ENCODE results near the gene CPED1.
"Not testable (repeated sequence)": the region's sequence is repeated elsewhere in the genome, so short reads cannot be mapped to it uniquely, and the experiment has no call there.

The CPED1 gene

DNA sequence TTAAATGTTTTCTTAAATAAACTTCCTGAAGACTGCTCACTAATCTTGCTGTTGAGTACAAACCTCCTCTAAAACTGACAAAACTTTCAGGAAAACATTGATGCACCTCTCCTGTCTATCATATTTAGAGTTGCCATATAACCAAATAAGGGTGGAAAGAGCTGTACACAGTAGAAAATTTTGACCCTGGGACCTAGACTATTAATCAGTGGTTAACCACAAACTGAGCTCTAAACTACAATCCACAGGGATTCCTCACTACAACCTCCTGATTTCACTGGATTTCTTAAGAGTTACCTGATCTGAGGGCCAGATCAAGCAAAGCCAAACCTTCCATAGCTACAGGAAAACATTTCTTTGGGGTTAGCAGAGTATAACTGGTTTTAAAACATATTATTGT lies 300.4 kb downstream of the CPED1 start:
- Histone ChIP-seq H3K27me3 (replicated peaks) (no peaks in the 10 kb centered on the region), H3K4me3 (ENCODE audit: low read depth, low read length) (no peak overlapping the region), H3K36me3 (replicated peaks) (no peaks in the 10 kb centered on the region), H3K27ac (peak overlapping the region; percentile 12)
- peak; percentile 61 for DNase-seq
- TF ChIP-seq, protein P1, sequence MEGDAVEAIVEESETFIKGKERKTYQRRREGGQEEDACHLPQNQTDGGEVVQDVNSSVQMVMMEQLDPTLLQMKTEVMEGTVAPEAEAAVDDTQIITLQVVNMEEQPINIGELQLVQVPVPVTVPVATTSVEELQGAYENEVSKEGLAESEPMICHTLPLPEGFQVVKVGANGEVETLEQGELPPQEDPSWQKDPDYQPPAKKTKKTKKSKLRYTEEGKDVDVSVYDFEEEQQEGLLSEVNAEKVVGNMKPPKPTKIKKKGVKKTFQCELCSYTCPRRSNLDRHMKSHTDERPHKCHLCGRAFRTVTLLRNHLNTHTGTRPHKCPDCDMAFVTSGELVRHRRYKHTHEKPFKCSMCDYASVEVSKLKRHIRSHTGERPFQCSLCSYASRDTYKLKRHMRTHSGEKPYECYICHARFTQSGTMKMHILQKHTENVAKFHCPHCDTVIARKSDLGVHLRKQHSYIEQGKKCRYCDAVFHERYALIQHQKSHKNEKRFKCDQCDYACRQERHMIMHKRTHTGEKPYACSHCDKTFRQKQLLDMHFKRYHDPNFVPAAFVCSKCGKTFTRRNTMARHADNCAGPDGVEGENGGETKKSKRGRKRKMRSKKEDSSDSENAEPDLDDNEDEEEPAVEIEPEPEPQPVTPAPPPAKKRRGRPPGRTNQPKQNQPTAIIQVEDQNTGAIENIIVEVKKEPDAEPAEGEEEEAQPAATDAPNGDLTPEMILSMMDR (IDR thresholded peaks at IDR 0.05; ENCODE audit: low read depth, low read length, missing control alignments), result no peak
- in situ Hi-C loops (cut with HindIII; ENCODE audit: low pct_ligation_motif_present, low sequenced_read_pairs), result no loop called here

DNA sequence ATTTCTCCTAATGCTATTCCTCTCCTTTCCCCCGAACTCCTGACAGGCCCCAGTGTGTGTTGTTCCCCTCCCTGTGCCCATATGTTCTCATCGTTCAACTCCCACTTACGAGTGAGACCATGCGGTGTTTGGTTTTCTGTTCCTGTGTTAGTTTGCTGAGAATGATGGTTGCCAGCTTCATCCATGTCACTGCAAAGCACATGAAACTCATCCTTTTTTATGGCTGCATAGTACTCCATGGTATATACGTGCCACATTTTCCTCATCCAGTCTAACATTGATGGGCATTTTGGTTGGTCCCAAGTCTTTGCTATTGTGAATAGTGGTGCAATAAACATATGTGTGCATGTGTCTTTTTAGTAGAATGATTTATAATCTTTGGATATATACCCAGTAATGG lies 301.4 kb downstream of the CPED1 start:
- H3K27me3 ChIP-seq (replicated peaks); in situ Hi-C loops (cut with HindIII; ENCODE audit: low pct_ligation_motif_present, low sequenced_read_pairs); H3K27ac ChIP-seq; H3K4me3 ChIP-seq (ENCODE audit: low read depth, low read length); H3K36me3 ChIP-seq (replicated peaks); DNase-seq: not testable (repeated sequence)

DNA sequence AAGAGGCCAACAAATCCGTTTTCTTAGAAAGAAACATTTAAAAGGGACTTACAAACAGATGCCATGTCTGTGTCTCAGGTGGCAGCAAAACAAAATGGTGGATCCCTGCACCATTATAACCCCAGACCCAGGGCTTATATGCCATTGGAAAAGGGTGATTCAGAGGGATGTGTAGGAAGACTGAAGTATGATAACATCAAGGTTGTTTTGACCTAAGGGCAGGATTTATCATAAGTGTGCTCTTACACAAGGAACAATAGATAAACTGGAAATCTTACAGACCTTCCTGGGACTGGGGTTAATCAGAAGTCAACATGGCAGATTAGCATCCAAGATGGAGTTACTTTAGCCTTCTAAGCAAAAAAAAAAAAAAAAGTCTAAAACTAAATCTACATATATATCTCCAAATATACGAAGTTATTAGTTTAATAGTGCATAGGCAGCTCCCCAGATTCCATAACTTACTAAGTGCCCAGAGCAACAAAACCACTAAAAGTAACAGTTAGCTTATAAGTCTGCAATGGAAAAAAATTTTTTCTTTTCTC lies 306.0 kb downstream of the CPED1 start:
- no peak for DNase-seq
- no peak overlapping the region for H3K27ac ChIP-seq
- H3K36me3 ChIP-seq (replicated peaks), result no peaks in the 10 kb centered on the region
- H3K27me3 ChIP-seq (replicated peaks), result no peaks in the 10 kb centered on the region
- TF ChIP-seq, protein P1 (IDR thresholded peaks at IDR 0.05; ENCODE audit: low read depth, low read length, missing control alignments), result no peak
- in situ Hi-C loops (cut with HindIII; ENCODE audit: low pct_ligation_motif_present, low sequenced_read_pairs), result no loop called here
- H3K4me3 ChIP-seq (ENCODE audit: low read depth, low read length), result no peak overlapping the region

DNA sequence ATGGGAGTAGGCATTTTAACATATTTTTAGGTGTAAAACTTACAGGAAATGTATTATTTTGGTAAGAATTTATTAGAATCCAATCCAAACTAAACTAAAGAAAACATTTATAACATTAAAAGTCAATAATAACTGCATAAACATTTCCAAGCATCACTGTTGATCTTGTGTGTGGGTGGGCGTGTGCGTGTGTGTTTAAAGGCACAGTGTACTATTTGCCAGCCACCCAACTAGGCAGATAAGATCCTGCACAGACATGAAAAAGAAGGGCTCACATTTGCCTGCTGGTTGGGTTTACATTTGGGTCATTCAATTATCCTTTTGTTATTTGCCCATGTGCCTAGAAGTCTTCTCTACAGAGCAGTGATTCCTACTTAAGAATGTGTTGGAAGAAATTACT lies 309.3 kb downstream of the CPED1 start:
- no peaks in the 10 kb centered on the region for H3K27me3 ChIP-seq (replicated peaks)
- TF ChIP-seq, protein P1 (IDR thresholded peaks at IDR 0.05; ENCODE audit: low read depth, low read length, missing control alignments), result no peak
- in situ Hi-C loops (cut with HindIII; ENCODE audit: low pct_ligation_motif_present, low sequenced_read_pairs), result no loop called here
- no peak overlapping the region for H3K4me3 ChIP-seq (ENCODE audit: low read depth, low read length)
- H3K36me3 ChIP-seq (replicated peaks), result no peaks in the 10 kb centered on the region
- H3K27ac ChIP-seq, result peak overlapping the region; percentile 57
- no peak for DNase-seq

DNA sequence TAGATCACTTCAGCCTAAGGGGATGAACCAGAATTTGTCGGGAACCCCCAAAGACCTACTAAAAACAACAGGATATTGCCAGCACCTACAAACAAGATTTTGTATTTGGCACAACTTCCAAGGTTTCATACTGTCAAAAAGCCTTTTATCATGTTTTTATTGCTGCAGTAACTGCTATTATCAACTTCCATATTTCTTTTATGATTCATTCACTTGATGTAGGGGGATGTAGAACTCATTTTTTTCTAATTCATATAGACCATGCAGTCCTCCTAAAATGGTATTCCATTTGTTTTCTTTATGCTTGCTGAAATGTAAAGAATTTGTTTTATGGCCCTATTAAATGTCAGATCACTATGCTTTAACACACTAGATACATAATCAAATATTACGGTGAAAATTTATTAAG lies 310.3 kb downstream of the CPED1 start:
- in situ Hi-C loops (cut with HindIII; ENCODE audit: low pct_ligation_motif_present, low sequenced_read_pairs), result no loop called here
- no peak for DNase-seq
- H3K27ac ChIP-seq, result peak overlapping the region; percentile 57
- TF ChIP-seq, protein P1 (IDR thresholded peaks at IDR 0.05; ENCODE audit: low read depth, low read length, missing control alignments), result no peak
- no peaks in the 10 kb centered on the region for H3K36me3 ChIP-seq (replicated peaks)
- no peaks in the 10 kb centered on the region for H3K27me3 ChIP-seq (replicated peaks)
- no peak overlapping the region for H3K4me3 ChIP-seq (ENCODE audit: low read depth, low read length)

DNA sequence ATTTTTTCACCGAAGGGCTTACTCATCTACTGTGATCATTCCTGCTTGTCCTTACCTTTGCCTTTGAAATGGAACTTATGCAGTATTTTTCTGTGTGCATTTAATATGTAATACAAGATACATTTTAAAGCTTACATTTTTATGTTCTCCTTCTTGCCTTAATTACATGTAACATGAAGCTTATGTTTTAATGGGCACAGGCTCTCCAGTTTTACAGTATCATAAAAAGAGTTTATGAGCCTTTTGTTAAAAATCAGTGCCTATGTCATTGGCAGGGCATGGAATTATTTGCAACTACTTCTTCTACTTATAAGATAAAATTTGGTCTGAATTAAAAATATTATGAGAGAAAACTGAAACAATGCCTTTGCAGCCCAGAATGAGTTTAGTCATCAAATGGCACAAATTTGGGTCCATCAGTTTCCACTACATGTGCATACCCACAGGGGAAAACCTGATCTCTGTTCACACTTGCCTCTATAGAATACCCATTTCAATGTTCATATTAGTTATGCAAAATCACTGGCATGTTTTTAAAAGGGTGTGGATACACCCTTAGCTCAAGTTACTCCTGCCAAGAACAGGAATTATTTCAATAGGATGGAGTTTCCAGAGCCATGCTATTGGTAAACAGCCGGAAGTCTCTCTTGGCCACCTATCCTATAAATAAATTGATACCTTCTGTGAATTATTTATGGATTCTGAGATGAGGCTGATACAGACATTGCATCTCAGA lies 312.3 kb downstream of the CPED1 start:
- no peak for DNase-seq
- in situ Hi-C loops (cut with HindIII; ENCODE audit: low pct_ligation_motif_present, low sequenced_read_pairs), result no loop called here
- no peaks in the 10 kb centered on the region for H3K27me3 ChIP-seq (replicated peaks)
- H3K4me3 ChIP-seq (ENCODE audit: low read depth, low read length), result no peak overlapping the region
- H3K27ac ChIP-seq, result peak overlapping the region; percentile 84
- TF ChIP-seq, protein P1 (IDR thresholded peaks at IDR 0.05; ENCODE audit: low read depth, low read length, missing control alignments), result no peak
- no peaks in the 10 kb centered on the region for H3K36me3 ChIP-seq (replicated peaks)
